GM19351 (cell line): Measurements from ENCODE around the gene ZNF132.
"Not testable (repeated sequence)": the region's sequence is repeated elsewhere in the genome, so short reads cannot be mapped to it uniquely, and the experiment has no call there.

Source experiments
- ATAC-seq: cut with Tn5 transposase; IDR thresholded peaks from one replicate; pipeline ENCODE4 v1.9.1; 2021; ENCODE audit warnings: mild to moderate bottlenecking, moderate library complexity; ENCODE audit not compliant: unreplicated experiment

Gene ZNF132

DNA sequence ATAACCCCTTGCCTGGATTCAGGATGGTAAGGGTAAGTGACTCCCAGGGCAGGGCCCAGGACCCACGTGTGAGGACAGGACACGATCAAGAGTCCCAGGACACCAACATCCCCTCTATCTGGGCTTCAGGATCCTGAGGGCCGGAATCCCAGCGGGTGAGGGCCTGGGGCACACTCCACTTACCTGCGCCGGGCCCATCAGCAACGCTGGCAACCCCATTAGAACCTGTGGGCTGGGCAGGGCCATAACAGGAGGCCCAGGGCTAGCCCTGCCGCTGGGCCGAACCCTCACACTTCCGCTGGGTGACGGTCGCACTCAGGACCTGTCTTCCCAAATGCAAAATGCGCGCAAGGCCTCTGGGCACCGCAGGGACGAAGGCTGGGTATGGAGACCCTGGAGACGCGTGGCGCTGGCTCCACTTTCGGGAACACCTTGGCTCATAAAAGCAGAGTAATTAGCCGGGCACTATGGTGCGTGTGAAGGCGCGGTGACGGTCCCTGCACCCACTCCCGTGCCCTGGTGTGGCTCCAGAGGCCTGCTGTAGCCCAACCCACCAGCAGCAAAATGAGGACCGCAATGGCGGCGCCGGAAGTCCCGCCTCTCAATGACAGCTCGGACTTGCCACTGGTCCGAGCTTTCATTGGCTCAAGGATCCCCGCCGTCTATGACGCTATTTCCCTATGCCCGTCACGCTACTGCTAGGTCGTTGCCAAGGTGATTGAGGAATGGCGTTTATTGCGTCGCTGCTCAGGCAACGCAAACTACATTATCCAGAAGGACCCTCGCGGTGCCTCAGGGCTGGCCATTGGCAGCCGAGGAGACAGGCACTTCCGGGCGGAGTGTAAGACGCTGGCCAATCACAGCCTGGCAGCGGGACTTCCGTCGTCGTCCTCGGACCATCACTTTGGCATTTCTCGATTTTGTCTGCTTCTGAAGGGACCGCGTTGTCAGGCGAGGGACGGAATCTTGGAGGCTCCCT, at the start of gene ZNF132:
Gene ZNF132 (minus strand): TSS at position 578 of the 979 bp plus-strand sequence. CDS start 332 bp downstream, at position 246.
- ATAC-seq: peak; percentile 93

GRCh38 chr19:58484349-58484748, 44.4 kb upstream of the ZNF132 start:
- not testable (repeated sequence) for ATAC-seq

DNA sequence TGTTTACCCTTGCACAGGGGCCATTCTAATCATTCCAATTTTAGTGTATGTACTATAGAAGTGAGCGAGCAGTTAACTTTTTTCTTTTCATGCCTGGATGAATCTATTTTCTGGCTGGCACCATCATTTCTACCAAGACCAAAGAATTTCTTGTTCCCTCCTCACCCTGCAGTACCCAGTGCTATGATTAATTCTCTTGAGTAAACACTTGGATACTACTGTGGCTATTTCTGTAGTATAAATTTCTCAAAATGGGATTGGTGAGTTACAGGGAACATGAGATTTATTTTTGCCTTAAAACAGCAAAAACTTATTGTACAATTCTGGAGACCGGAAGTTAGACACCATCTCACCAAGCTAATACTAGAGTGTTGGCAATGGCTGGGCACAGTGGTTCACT, 43.8 kb upstream of the ZNF132 start:
- ATAC-seq: no peak

GRCh38 chr19:58482372-58482771, 42.4 kb upstream of the ZNF132 start:
- no peak for ATAC-seq

DNA sequence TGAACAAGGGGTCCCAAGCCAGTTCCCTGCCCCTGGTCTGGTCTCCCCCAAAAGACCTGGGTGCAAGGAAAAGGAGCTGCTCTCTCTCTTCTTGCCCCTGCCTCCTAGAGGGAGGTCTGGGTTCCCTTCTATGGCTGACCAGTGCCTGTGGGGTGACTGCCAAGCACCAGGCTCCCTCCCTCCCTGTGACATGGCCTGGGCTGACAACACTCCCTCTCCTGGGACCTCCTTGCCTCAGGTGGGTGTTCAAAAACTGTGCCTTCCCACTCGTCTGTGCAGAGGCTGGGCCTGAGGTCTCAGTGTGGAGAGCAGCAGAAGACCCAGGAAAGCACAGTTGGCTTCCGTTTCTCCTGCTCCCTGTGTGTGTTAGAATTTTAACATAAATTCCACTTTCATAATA, 40.9 kb upstream of the ZNF132 start:
- ATAC-seq: no peak

GRCh38 chr19:58480481-58480830, 40.5 kb upstream of the ZNF132 start:
- no peak for ATAC-seq

- no peak for ATAC-seq
These were observed 40.0 kb upstream of the ZNF132 start for GRCh38 chr19:58479736-58480480.

- ATAC-seq: no peak
These were observed 39.4 kb upstream of the ZNF132 start for GRCh38 chr19:58479303-58479702.

- no peak for ATAC-seq
These were observed 37.9 kb upstream of the ZNF132 start for GRCh38 chr19:58477871-58478270.

- no peak for ATAC-seq
These were observed 37.2 kb upstream of the ZNF132 start for GRCh38 chr19:58477130-58477529.

DNA sequence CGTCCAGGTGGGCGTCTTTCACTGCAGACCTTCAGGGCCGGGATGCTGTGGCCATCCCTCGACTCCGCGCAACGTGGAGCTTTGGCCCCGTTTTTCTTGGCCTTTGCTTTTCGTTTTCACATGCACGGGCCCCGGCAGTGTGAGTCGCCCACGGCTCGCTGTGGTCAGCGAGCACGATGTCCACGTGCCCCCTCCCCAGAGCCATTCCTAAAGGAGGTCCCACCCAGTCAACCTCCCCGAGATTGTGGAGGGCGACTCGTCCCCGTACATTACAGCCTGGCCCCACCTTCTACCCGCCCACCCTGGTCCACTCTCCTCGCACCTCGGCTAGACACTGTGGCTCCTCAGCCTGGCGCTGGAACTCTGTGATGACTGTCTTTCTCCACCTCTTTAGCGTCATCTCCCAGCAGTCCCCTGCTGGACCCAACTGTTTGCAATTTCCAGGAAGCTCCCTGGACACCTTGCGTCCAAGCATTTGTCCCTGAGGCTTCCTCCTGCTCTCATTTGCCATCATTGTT, 36.6 kb upstream of the ZNF132 start:
- ATAC-seq: no peak

GRCh38 chr19:58475714-58476497, 36.0 kb upstream of the ZNF132 start, which contains the start of gene ZNF446:
Gene ZNF446 (plus strand): TSS chr19:58476352. CDS start chr19:58477219, 867 bp downstream.
- peak; percentile 78 for ATAC-seq

- peak; percentile 24 for ATAC-seq
These were observed 35.2 kb upstream of the ZNF132 start for GRCh38 chr19:58474997-58475713.

DNA sequence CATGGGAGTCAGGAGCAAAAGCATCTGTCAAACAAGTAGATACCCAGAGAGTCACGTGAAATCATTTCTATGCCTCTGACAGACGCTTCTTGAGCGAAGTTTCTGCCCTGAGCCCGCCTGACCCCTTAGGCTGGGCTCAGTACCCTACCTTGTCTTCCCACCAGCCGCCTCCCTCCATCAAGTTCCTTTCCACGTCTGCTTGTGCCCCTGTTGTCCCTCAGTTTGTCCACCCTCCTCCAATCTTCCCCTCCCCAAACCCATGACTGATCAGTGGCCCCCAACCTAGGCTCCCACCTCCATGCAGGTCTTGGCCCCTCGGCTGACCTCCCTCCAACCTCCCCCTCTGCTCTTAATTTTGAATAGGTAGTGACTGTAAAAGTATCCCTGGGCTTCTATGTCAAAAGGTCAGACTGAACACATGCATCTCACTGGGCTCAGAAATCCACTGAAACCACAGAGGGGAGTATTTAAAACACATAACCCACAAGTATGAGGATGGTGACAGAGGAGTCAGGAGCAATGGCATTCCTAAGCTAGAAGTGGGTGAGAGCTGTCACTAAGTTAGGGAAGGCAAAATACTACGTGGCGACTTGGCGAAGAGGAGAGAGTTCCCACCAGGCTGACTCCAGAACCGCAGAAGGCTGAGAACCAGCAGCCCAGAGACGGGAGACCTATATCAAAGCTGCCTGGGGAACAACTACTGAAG, 34.5 kb upstream of the ZNF132 start:
- no peak for ATAC-seq

DNA sequence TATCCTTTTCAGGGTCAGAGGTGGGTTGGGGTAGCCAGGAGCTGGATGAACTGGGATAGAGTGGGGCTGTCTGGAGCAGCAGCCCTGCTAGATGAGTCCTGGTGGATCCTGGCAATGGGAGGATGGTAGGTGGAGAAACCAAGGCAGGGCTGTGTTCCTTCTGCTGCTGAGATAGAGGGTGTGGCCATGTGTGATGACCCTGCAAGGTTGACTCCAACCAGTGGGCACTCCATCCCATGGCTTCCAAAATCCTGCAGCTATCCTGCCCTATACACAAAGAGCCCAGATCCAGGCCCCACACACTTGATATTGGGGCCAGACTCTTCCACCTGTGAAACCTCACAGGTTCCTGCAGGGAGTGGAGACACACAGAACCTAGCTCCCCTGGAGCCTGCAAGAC, 33.8 kb upstream of the ZNF132 start:
- no peak for ATAC-seq

DNA sequence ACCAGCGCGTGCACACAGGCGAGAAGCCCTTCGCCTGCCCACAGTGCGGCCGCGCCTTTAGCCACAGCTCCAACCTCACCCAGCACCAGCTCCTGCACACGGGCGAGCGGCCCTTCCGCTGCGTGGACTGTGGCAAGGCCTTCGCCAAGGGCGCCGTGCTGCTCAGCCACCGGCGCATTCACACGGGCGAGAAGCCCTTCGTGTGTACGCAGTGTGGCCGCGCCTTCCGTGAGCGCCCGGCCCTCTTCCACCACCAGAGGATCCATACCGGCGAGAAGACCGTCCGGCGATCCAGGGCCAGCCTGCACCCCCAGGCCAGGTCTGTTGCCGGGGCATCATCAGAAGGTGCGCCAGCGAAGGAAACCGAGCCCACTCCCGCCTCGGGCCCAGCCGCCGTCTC, 31.8 kb upstream of the ZNF132 start:
- ATAC-seq: no peak

DNA sequence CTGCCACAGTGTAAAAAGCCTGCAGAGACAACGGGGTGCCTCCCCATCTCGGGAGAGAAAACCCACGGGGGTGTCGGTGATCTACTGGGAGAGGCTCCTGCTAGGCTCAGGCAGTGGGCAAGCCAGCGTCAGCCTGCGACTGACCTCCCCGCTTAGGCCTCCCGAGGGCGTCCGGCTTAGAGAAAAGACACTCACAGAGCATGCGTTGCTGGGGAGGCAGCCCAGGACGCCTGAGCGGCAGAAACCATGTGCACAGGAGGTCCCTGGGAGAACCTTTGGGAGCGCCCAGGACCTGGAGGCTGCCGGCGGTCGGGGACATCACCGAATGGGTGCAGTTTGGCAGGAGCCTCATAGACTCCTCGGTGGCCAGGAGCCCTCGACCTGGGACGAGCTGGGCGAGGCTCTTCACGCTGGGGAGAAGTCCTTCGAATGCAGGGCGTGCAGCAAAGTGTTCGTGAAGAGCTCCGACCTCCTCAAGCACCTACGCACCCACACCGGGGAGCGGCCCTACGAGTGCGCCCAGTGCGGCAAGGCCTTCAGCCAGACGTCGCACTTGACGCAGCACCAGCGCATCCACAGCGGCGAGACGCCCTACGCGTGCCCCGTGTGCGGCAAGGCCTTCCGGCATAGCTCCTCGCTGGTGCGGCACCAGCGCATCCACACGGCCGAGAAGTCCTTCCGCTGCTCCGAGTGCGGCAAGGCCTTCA, 31.0 kb upstream of the ZNF132 start:
- not testable (repeated sequence) for ATAC-seq

DNA sequence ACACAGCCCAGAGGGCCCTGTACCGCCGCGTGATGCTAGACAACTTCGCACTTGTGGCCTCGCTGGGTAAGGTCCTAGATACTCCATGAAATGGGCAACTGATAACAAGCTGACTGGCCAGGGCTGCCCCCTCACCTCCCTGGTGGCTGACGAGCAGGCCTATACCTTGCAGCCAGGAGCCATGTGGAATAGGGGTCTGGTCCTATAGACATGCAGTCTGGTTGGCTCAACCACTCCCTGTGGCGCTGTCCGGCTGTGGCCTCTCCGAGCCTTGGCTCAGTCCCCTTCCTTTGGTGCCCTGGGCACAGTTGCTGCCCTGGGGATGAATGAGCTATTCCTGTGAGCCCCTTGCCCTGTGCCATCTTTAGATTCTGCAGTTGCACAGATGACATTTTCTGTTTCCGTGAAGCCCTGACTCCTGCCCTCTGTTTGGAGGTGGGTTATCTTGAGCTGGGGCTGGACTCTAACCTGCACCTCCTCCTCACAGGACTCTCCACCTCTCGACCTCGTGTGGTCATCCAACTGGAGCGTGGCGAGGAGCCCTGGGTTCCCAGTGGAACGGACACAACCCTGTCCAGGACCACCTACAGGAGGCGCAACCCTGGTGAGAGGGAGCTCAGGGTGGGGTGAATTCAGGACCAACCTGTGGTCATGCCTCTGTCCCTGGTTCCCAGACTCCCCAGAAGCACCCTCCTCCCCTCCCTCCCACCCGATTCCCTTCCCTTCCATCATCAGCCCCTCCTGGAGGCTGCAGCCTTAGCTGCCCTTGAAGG, 29.5 kb upstream of the ZNF132 start:
- no peak for ATAC-seq
